ENCODE results near the gene ABLIM3.

The ABLIM3 gene

DNA sequence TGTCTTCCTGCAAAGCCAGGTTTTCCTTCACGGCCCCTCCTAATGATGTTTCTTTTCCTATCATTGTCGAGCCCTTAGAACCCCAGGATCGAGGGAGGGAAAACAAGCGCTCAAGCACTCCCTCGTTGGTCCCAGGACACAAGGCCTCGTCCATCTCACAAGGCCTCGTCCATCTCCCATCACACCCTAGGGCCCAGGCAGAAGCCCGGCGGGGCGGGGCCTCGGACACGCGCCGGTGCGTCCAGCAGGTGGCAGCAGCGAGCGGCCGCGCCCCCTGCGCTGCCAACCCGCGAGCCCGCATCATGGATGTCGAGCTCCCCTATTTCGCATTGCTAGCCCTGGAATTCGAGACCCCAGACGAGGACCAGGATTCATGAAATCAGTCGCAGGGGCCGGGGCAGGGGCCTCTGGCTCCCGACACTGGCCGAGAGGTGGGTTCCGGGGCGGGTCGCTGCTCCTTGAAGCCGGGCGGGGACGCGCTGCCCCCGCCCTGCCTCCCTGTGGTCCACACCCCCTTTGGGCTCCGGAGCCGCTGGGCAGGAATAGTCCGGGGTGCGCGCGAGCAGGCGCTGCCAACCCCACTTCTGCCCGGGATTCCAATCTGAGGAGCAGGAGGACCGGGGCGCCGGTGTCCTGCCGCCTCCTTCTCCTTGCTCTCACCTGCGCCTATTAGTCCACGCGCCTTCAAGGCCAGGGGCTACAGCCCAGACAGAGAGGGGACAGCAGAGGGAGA, at the start of gene ABLIM3:
ABLIM3 (plus strand) TSS at position 270 of the 733 bp plus-strand sequence. CDS start 603 bp downstream, outside the sequence.
- DNase-seq, result peak; percentile 70 to 85 (median 71)

DNA sequence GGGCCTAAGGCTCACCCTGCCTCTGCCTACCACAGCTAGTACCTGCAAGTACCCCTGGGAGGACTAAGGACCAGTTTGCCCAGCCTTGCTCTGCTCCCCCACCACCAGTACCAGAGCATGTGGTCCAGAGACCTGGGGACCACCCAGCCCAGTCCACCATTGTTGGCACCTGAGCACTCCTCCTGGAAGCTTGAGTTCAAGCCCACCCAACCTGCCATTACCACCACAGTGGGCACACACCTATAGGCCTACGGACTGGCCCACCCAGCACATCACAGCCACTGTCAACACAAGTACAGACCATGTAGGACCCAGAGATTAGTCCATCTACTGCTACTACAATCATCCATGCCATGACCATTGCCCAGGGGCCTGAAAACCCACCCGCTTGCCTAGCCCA, 47.7 kb upstream of the ABLIM3 start:
- DNase-seq, result no peak

DNA sequence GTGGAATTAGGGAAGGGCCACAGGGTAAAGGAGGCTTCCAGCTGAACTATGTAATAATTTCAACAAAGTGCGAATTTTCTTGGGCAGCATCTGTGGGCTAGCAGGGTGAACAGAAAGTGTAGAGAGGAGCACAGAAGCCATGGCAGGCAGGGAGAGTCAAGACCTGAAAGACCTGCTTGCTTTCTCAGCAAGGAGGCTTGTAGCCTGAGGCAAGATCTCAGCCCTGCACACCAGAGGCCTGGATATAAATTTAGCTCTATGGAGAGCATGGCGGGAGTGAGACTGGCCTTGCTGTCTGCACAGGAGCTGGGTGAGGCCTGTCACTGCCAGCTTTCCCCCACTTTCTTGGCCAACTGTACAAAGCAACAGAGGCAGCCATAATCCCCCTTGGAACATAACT, 46.3 kb upstream of the ABLIM3 start:
- no peak for DNase-seq

DNA sequence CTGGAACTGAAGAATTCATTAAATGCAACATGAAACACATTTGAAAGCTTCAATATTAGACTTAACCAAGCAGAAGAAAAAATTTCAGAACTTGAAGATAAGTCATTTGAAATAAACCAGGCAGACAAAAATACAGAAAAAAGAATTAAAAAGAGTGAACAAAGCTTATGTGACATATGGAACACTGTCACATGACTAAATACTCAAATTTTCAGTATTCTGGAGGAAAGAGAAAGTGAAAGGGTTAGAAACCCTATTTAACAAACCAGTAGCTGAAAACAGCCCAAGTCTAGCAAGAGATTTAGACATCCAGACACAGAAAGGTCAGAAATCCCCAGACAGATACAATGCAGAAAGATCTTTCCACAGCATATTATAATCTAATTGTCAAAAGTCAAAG, 41.4 kb upstream of the ABLIM3 start:
- no peak for DNase-seq

DNA sequence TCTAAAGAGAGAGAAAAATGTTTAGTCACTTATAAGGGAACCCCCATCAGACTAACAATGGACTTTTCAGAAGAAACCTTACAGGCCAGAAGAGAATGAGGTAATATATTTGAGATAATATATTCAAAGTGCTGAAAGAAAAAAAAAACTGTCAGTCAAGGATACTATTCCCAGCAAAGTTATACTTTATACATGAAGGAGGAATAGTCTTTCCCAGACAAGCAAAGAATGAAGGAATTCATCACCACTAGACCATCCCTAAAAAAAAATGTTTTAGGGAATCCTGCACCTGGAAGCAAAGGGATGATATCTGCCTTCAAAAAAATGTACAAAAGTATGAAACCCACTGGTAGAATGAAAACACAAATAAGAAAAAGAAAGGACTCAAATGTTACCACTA, 41.0 kb upstream of the ABLIM3 start:
- no peak for DNase-seq

DNA sequence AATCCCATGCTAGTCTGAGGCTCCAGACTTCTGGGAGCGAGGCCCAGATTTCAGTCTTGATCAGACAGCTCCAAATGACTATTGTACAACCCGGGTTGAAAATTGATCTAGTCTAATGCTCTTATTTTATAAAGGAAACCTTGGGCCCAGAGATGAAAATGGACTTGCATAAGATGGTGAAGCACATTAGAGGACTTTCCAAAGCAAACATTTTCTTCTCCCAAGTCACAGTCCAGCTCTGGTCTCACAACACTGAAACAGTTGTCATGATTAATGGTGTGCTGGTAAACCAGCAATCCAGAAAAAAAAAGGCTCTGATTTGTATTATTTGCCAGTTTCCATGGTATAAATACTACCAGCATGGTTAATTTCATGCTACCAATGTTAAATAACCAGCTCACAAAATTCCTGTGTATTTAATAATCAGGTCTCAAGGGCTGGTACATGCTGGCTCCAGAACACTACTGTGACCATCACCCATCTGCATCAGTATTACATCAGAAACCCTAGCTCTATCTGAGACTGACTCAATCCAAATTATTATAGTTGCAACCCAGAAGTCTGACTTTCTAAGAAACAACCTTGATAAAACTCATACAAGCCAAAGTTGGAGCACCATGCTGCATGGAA, 32.5 kb upstream of the ABLIM3 start:
- no peak for DNase-seq

DNA sequence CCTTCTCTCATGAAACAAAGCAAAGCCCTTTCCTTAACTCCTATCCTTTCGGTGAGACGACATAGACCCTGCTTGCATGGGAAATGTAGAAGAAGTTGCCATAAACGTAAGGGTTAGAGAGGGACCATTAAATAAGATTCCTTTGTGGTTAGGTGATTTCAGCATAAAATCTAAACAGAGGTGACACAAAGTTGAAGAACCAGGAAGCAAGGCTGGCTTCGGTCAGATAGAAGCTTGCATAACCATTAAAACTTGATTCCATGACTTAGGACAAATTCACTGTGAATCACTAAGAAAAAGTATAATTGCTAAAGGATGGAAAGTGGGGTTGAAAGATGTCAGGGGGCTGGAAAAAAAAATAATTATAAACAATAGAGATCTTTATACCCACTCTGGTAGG, 30.9 kb upstream of the ABLIM3 start:
- no peak for DNase-seq

DNA sequence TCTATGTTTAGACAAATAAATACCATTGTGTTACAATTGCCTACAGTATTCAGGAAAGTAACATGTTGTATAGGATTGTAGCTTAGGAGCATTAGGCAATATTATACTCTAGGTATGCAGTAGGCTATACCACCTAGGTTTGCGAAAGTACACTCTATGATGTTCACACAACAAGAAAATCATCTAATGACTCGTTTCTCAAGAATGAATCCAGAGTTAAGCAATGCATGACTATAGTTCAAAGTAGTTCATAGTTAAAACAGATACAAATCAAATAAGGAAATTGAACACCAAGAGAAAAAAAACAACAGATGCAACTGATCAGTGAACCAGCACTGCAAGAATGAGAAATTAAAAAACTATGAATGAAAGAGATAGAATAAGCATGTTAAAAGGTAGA, 27.6 kb upstream of the ABLIM3 start:
- no peak for DNase-seq

DNA sequence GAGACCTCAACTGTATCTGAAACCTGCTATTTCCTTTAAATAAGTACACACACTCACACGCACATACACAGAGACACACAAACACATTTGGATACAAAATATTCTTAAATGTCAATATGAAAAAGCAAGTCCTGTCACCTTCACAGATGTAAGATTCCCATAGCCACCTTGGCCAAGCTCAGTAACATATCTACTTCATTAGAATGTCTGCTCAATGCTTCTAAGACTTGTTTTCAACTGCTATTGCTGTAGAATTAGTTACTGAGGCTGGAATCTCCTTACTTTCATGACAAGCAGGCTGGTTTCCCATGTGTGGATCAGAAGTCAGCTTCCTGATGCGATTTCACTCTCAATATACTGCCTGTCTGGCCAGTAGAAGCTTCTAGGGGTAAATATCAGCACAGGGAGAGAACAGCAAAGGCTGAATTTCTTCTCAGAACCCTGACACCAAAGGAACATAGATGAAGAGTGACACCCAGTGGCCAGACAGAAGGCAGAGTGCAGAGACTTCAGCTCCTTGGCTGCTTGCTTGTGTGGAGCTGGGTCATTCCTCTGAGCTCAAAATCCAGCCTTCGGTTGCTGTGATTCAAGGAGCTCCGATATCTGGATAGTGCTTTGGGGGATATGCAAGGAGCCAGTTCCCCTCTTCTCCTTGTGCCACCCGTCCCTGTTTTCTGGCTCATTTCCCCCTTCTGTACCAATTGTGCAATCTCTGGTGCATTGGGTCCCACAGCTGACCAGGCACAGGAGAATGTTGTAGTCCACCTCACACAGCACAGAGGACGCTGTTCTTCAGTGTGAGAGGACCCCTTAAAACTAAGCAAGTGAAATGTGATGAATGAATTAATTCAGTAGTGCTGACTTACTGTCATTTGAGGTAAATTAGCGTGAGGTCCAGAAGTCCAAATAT, 26.6 kb upstream of the ABLIM3 start:
- DNase-seq, result peak; percentile 30 to 69 (median 39)

DNA sequence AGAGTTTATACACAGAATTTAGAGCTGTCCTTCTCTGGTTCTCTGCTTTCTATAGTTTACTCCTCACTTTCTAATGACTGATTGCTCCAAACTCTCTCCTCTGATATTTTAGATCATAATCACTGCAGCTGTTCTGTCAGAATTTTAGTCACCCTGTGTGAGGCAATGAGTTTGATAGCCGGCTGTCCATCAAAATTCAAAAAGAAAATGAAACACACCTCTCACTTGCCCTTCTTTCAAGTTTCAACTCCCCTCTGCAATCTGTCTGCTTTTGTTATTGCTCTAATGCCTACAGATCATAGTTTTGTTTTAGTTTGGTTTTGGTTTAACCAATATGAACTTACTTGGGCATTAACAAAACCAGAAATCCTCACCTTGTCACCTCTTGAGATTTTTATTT, 23.3 kb upstream of the ABLIM3 start:
- DNase-seq, result no peak

DNA sequence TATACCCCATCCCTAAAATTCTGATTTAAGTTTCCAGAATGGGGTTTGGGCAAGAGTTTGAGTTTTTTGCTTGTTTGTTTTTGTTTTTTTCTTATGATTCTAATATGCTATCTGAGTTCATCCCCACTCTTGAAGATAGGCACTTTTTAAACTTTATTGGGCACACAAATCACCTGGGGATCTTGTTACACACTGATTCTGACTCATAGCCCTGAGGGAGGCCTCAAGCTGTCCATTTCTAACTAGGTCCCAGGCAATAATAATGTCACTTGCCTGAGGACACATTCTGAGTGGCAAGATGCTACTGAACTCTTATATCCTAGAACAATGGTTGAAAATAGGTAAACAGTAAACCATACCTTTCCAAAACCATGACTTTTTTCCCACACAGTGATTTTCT, 22.8 kb upstream of the ABLIM3 start:
- no peak for DNase-seq

DNA sequence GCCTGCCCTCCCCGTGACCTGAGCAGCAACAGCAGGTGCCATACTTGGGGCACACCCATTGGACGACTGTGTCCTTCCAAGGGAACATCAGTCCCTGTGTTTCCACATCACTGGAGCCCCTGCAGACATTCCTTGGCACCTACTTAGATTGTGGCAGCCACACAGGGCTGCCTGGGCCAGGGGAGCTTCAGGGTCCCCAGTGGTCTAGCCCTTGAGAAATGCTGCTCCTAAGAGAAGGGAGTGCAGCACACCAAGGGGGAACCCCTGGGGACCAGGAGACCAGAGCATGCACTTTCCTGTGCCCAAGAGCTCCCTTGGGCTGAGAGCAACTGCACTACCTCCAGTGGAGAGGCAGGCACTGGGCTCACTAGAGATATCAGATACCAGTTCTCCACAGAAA, 20.1 kb upstream of the ABLIM3 start:
- DNase-seq, result no peak

DNA sequence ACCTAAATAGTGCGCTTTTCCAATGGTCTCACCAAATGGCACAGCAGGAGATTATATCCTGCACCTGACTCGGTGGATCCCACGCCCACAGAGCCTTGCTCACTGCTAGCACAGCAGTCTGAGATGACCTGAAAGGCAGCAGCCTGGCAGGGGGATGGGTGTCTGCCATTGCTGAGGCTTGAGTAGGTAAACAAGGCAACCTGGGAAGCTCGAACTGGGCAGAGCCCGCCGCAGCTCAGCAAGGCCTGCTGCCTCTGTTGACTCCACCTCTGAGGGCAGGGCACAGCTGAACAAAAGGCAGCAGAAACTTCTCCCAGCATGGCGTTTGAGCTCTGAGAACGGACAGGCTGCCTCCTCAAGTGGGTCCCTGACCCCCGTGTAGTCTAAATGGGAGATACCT, 18.1 kb upstream of the ABLIM3 start:
- DNase-seq, result peak in 1 of 3 experiments; percentile 1

DNA sequence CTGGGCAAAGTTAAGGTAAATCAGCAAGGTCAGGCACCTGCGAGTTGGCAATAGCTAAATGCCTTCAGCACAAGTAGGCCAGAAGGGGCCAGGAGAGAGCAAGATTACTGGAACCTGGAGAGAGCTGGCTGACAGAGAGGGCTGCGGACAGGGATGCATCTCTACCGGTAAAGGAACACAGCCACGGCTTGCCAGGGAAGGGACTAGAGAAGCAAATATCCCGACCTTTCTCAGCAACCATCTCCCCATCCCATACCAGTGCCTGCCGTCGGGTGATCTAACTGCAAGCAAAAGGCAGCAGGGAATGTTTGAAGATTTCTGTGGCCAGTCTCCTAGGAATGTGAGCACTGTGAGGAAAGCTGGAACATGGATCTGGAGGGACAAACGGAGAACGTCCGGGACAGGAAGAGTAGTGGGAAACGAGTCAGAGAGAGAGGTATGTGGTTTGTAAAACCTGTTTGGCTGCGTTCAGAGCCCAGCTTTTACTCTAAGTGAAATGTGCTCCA, 15.9 kb upstream of the ABLIM3 start:
- peak in 1 of 3 experiments; percentile 2 for DNase-seq

DNA sequence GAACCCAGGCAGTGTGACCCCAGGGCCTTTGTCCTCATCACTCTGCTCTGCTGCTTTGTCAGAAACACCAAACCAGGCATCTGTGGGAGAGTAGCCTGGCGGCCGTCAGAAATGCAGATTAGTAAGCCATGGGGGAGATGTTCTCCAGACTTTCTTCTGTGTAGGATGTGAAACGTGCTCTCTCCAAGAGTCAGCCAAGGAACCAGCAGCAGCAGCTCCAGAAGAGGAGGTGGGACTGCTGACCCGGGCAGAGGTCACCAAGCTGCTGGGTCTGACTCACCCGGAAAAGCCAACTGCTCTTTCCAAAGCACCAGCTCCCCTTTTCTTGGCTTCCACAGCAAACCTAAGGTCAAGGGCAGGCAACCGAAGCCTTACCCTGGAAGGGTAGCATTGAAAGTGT, 14.4 kb upstream of the ABLIM3 start:
- DNase-seq, result no peak

DNA sequence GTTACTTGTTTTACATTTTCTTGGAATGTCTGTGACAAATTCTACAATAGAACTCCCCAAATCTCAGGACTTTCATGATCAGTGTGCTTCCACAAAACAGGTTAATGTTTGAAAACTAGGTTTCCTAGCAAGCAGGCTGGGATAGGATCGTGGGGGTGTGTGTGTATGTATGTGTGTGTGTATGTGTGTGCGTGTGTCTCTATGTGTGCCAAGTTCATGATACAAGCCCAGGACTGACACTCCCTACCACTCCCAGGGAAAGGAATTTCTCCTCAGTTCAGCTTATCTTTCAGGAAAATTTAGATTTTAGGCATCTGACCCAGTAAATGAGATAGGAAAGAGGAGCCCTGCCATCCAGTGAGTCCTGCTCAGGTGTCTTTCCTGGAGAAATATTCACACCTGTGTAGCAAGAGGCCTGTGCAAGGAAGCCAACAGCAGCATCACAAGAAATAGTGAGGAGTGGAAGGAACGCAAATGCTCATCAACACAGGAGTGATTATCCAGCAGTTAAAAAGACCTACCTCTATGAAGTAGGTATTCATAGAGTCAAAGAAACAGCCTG, 13.8 kb upstream of the ABLIM3 start:
- no peak for DNase-seq

DNA sequence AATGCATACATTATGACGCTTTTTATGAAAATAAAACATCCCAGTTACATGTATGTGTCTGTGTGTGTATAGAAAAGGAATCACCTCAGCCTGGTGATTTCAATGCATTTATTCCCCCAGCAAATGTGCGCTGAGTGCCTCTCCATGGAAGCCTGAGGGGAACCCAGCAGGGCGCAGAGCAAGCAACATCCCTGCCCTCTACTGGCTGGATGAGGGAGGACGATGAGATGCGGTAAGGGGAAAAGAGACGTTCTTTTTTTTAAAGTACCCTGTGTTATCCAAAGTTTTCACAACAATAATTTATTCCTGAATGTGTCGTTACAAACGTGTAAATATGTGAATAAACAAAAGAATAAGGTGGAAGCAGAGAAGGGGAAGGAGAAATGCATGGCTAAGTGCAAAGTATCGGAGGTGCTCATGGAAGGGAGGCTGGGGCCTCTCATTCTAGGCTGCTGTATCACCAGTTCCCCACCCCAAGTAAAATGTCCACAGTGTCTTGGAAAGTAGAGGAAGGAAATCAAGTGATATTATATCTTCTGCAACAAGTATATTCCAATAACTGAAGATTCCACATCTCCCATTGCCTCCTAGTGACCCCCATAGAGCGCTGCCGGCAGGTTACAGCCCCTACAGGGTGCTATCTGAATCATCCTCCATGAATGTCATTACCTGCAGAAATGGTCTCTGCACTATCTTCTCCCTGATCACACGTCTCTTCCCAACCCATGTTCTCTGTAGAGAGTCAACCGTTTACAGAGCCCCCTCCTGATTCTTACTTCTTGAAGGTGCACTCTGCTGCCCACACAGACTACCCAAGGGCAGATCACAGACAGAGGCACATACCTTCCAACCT, 13.0 kb upstream of the ABLIM3 start:
- DNase-seq, result peak in 2 of 3 experiments; percentile 6 to 25

DNA sequence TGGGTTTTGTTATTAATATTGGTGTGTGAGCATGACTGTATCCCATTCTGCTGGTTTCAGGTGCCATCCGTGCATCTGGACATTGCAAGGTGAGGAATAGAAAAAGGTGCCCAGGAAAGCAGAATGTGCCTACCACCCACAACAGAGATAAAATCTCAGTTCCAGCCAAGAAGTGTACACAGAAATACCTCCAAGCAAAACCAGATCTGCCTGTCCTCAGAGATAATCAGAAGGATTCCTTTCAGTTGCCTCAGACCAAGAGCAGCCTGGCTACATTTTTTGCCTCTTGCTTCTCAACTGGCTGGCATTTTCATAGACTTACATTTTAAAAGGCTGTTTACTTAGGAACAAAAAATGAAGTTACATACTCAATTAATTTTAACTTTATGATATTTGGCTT, 12.1 kb upstream of the ABLIM3 start:
- DNase-seq, result no peak

DNA sequence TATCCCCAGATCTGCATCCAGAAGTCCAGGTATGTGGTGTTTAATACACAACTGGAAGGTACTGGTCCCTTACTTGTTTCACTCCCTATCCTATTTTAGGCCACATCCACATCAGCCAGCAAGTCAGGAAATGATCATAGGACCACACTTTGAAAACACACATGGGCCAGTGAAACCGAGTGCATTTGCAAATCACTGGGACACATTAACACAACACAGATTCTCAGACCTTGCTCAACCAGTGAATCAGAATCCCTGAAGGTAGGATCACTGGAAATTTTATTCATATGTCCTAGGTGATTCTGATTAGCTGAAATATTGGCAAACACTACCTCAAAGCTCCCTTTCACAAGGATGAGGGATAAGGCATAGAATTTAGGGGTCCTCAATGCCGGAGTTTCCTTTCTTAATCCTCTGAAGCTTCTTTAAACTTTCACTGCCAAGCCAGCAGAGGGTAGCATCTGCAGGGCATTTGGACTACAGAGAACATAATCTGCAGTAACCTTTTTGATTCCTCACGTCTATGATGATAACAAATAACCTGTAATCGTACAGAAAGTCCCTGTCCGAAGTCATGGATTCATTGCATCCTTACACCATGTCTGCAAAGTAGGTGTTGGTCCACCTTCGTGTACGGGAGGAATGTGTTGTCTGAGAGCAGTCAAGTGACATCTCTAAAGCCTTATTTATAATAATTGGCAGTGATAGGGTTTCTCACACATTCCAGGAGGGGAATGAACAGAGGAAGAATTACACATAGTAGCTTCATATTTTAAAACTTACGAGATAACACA, 11.0 kb upstream of the ABLIM3 start:
- DNase-seq, result peak in 1 of 3 experiments; percentile 7

DNA sequence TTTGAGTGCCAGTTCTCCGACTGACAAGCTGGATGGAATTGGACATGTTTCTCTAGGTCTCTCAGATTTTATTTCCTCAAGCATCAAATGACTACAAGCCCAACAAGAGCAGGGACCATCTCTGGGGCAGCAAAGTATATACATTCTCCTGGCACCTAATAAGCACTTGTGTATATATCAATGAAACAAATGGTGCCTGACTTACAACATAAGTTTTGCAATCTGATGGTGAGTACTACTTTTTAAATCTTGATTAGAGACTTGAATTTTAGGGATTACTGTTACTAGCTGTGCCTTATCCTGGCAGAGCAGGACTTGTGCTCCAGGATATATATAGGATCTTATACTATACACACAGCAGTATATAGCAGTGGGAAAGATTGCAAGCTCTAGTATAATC, 8.8 kb upstream of the ABLIM3 start:
- DNase-seq, result no peak
